Measurements from ENCODE around the gene NOS3. TPM values are rescaled to one million over a fixed set of nuclear protein-coding genes. Genes with fewer than 3 reads are reported as not detected.

The NOS3 gene
- total RNA-seq, 1 experiment from 2014 or later, result 0.30 TPM

DNA sequence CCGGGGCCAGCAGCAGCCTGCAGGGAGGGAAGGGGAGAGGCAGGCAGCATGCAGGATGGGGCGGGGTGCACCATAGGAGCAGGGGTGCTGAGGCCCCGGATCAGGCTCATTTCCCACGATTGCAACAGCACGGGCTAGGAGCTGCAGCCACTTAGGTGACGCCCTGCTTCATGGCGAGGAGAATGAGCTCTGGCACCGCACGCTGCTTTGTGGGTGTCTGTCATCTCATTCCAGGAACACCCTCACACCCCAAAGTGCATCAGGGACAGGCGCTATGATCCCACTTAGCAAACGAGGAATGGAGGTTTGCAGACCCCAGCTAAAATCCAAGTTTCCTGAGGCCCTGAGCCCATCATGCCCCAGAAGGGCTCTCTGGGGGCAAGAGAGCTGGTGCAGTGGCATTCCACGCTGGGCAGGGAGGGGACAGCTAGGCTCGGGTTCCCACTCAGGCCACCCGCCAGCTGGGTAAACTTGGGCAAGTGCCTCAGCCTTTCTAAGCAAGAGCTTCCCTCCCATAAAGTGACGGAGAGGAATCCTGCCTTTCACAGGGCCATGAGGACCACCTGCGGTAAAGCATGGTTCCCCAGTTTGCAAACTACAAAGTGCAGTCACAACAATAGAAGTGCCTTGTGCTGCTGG is 22.0 kb upstream of the NOS3 start:
- H3K27me3 Mint-ChIP-seq (ENCODE audit: insufficient read depth, unreplicated experiment), result peaks cover 33% of the 10 kb centered on the region
- no TSS peak for BruUV-seq (replicated peaks)
- CTCF ChIA-PET, result interaction anchor here (0.6 to 1.2 kb wide), 3 partner anchors 16 to 581 kb away, joined by 3 to 6 read pairs (median 5); no protein-coding TSS in a partner anchor

DNA sequence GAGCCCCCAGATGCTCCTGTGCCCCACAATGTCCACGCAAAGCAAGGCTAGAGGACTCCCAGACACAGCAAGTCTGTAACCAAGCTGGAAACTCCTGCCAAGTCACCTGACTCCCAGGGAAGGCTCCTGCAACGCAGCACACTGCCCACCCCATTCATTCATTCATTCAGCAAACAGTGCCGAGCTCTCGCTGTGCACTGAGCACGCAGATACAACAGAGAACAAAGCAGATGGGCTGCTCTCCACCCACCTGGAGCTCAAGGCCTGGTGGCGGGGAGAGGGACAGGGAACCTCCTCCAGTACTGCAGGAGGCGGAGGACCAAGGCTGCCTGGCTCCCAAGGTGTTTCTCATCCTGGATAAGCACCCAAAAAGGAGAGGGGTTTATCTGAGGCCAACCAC is 21.3 kb upstream of the NOS3 start:
- ChIA-PET CTCF (interaction anchor here (0.6 to 2.5 kb wide), 3 partner anchors 16 to 141 kb away, joined by 5 to 12 read pairs (median 6); no protein-coding TSS in a partner anchor), POLR2A (no interaction called here)
- Mint-ChIP-seq H3K27me3 (ENCODE audit: insufficient read depth, unreplicated experiment) (peaks cover 32% of the 10 kb centered on the region), H3K9me3 (ENCODE audit: unreplicated experiment) (no peaks in the 10 kb centered on the region), H3K4me3 (ENCODE audit: unreplicated experiment) (no peak overlapping the region), H3K36me3 (ENCODE audit: insufficient read depth, unreplicated experiment) (no peaks in the 10 kb centered on the region), H3K4me1 (ENCODE audit: insufficient read depth, unreplicated experiment) (no peaks in the 10 kb centered on the region), H3K27ac (ENCODE audit: low read depth, unreplicated experiment) (no peak overlapping the region)
- no peak for DNase-seq (ENCODE audit: unreplicated experiment)
- TF ChIP-seq, protein P1, sequence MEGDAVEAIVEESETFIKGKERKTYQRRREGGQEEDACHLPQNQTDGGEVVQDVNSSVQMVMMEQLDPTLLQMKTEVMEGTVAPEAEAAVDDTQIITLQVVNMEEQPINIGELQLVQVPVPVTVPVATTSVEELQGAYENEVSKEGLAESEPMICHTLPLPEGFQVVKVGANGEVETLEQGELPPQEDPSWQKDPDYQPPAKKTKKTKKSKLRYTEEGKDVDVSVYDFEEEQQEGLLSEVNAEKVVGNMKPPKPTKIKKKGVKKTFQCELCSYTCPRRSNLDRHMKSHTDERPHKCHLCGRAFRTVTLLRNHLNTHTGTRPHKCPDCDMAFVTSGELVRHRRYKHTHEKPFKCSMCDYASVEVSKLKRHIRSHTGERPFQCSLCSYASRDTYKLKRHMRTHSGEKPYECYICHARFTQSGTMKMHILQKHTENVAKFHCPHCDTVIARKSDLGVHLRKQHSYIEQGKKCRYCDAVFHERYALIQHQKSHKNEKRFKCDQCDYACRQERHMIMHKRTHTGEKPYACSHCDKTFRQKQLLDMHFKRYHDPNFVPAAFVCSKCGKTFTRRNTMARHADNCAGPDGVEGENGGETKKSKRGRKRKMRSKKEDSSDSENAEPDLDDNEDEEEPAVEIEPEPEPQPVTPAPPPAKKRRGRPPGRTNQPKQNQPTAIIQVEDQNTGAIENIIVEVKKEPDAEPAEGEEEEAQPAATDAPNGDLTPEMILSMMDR (IDR thresholded peaks at IDR 0.05; ENCODE audit: unreplicated experiment), result no peak
- BruUV-seq (replicated peaks), result no TSS peak
- intact Hi-C loops (cut with micrococcal nuclease), result loop anchor here (5.0 kb wide), 2 partner anchors 48 to 143 kb away; no protein-coding TSS in a partner anchor

More for the DNA sequence above, 22.0 kb upstream of the NOS3 start:
- H3K36me3 Mint-ChIP-seq (ENCODE audit: insufficient read depth, unreplicated experiment), result no peaks in the 10 kb centered on the region
- no peak overlapping the region for H3K27ac Mint-ChIP-seq (ENCODE audit: low read depth, unreplicated experiment)
- TF ChIP-seq, protein P1 (IDR thresholded peaks at IDR 0.05; ENCODE audit: unreplicated experiment), result no peak
- H3K9me3 Mint-ChIP-seq (ENCODE audit: unreplicated experiment), result no peaks in the 10 kb centered on the region
- POLR2A ChIA-PET, result no interaction called here
- no peak overlapping the region for H3K4me3 Mint-ChIP-seq (ENCODE audit: unreplicated experiment)
- no peaks in the 10 kb centered on the region for H3K4me1 Mint-ChIP-seq (ENCODE audit: insufficient read depth, unreplicated experiment)
- DNase-seq (ENCODE audit: unreplicated experiment), result no peak
- intact Hi-C loops (cut with micrococcal nuclease), result loop anchor here (5.0 kb wide), 2 partner anchors 48 to 143 kb away; no protein-coding TSS in a partner anchor

DNA sequence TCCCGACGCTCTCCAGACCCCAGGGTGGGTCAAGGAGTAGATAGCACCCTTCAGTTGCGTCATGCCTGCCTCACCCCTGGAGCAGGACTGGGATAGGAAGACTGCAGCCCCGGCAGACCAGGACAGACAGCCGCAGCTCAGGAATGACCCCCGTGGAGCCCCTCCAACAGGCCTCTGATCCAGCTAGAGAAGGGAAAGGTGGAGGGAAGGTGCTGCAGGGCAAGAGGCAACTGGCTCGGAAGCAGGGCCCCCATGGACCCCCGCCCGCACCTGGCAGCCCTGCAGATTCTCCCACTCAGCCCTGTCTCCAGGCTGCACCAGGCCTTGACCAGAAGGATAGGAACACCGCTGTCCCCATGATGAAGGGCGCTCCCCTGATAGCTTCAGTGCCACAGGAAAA is 20.4 kb upstream of the NOS3 start:
- H3K9me3 Mint-ChIP-seq (ENCODE audit: unreplicated experiment), result no peaks in the 10 kb centered on the region
- no peak overlapping the region for H3K27ac Mint-ChIP-seq (ENCODE audit: low read depth, unreplicated experiment)
- no peaks in the 10 kb centered on the region for H3K4me1 Mint-ChIP-seq (ENCODE audit: insufficient read depth, unreplicated experiment)
- H3K36me3 Mint-ChIP-seq (ENCODE audit: insufficient read depth, unreplicated experiment), result no peaks in the 10 kb centered on the region
- ChIA-PET POLR2A (no interaction called here), CTCF (interaction anchor here (1.2 to 2.5 kb wide), 3 partner anchors 17 to 140 kb away, joined by 3 to 12 read pairs (median 6); no protein-coding TSS in a partner anchor)
- no peak for DNase-seq (ENCODE audit: unreplicated experiment)
- intact Hi-C loops (cut with micrococcal nuclease), result no loop called here
- TF ChIP-seq, protein P1 (IDR thresholded peaks at IDR 0.05; ENCODE audit: unreplicated experiment), result no peak
- no peak overlapping the region for H3K4me3 Mint-ChIP-seq (ENCODE audit: unreplicated experiment)
- peaks cover 22% of the 10 kb centered on the region for H3K27me3 Mint-ChIP-seq (ENCODE audit: insufficient read depth, unreplicated experiment)
- BruUV-seq (replicated peaks), result no TSS peak

DNA sequence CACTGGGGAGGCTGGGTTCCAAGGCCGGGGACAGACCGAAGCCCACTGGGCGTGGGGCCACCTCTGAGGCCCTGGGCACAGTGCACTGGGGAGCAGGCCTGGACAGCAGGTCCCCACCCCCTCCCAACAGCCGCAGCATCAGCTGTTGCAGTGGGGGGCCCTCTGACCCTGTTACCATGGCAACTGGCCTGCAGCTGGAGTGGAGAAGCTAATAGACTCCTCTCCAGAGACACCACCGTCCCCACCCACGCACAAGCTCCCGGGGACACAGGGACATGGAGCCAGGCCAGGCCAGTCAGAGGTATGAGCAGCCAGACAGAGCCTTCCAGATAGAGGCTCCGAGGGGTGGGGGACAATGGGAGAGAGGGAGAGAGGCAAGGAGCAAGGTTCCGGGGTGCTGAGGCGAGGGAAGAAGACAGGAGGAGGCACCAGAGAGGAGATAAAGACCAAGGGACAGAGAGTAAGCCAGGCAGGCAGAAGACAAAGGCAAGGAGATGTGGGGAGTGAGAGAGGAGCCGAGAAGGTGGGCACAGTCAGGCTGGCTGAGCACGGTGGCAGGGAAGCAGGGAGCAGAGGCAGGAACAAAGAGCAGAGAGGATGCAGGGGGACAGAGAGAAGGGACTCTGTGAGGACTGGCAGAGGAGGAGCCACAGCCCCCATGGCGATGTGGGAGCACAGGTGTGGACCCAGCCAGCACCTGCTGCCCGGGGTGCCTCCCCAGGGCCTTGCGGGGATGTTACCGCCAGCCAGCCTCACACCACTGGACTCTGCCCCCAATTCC is 19.4 kb upstream of the NOS3 start:
- DNase-seq (ENCODE audit: unreplicated experiment), result no peak
- TF ChIP-seq, protein P1 (IDR thresholded peaks at IDR 0.05; ENCODE audit: unreplicated experiment), result no peak
- Mint-ChIP-seq H3K9me3 (ENCODE audit: unreplicated experiment) (no peaks in the 10 kb centered on the region), H3K27ac (ENCODE audit: low read depth, unreplicated experiment) (no peak overlapping the region), H3K4me1 (ENCODE audit: insufficient read depth, unreplicated experiment) (no peaks in the 10 kb centered on the region), H3K36me3 (ENCODE audit: insufficient read depth, unreplicated experiment) (no peaks in the 10 kb centered on the region), H3K4me3 (ENCODE audit: unreplicated experiment) (no peak overlapping the region), H3K27me3 (ENCODE audit: insufficient read depth, unreplicated experiment) (peaks cover 22% of the 10 kb centered on the region)
- intact Hi-C loops (cut with micrococcal nuclease), result no loop called here
- CTCF ChIA-PET, result interaction anchor here (0.6 to 2.5 kb wide), 7 partner anchors 9 to 202 kb away, joined by 3 to 12 read pairs (median 3); no protein-coding TSS in a partner anchor
- BruUV-seq (replicated peaks), result no TSS peak
- POLR2A ChIA-PET, result no interaction called here

Data from MCF 10A (cell line).